Loucy (cell line): ENCODE data around the gene DNAH17.

Experiments used
- H2AFZ ChIP-seq: fragments of 200-600 bp; sonication (generic); 2 replicates; pipeline ENCODE4 v1.6.0; 2016; ENCODE audit warnings: antibody characterized with exemption, mild to moderate bottlenecking, low read length, moderate library complexity
- H3F3A ChIP-seq: fragments of 200-600 bp; 2 replicates; pipeline ENCODE4 v1.6.0; 2016; ENCODE audit warnings: antibody characterized with exemption, low read depth, mild to moderate bottlenecking
- H3K27me3 ChIP-seq: fragments of 200-600 bp; sonication (generic); 2 replicates; pipeline ENCODE4 v1.6.1; 2014; ENCODE audit warnings: low read length, mild to moderate bottlenecking; ENCODE audit not compliant: insufficient read depth, poor library complexity, severe bottlenecking
- H3K36me3 ChIP-seq: fragments of 200-600 bp; sonication (generic); 2 replicates; pipeline ENCODE4 v1.6.1; 2016; ENCODE audit warnings: low read length; ENCODE audit not compliant: insufficient read depth
- H3K4me1 ChIP-seq: fragments of 200-600 bp; sonication (generic); 2 replicates; pipeline ENCODE4 v1.5.1; 2014; ENCODE audit warnings: low read length, mild to moderate bottlenecking; ENCODE audit not compliant: insufficient read depth, poor library complexity, severe bottlenecking
- H3K4me2 ChIP-seq: fragments of 200-600 bp; sonication (generic); 2 replicates; pipeline ENCODE4 v1.6.0; 2014; ENCODE audit warnings: antibody characterized with exemption, low read length, low read depth, mild to moderate bottlenecking; ENCODE audit not compliant: poor library complexity, severe bottlenecking
- H3K4me3 ChIP-seq: fragments of 200-600 bp; sonication (generic); 2 replicates; pipeline ENCODE4 v1.5.1; 2014; ENCODE audit warnings: low read length, mild to moderate bottlenecking, mixed read lengths; ENCODE audit not compliant: poor library complexity, severe bottlenecking
- H3K79me2 ChIP-seq: fragments of 200-600 bp; sonication (generic); 2 replicates; pipeline ENCODE4 v1.6.1; 2014; ENCODE audit warnings: low read length; ENCODE audit not compliant: insufficient read depth
- H3K9ac ChIP-seq: fragments of 200-600 bp; sonication (generic); 2 replicates; pipeline ENCODE4 v1.6.0; 2014; ENCODE audit warnings: mild to moderate bottlenecking, low read depth, low read length, moderate library complexity; ENCODE audit not compliant: poor library complexity, severe bottlenecking
- H3K9me2 ChIP-seq: fragments of 200-600 bp; sonication (generic); replicated peaks from 2 replicates; pipeline ENCODE4 v1.6.1; 2016; ENCODE audit warnings: low read depth, low read length, mixed read lengths
- H3K9me3 ChIP-seq: fragments of 200-600 bp; sonication (generic); 2 replicates; pipeline ENCODE4 v1.6.1; 2014; ENCODE audit warnings: mild to moderate bottlenecking, antibody characterized with exemption, low read length, low read depth; ENCODE audit not compliant: insufficient read depth
- H4K20me1 ChIP-seq: fragments of 200-600 bp; sonication (generic); 2 replicates; pipeline ENCODE4 v1.6.0; 2014; ENCODE audit warnings: antibody characterized with exemption, low read length, mild to moderate bottlenecking; ENCODE audit not compliant: insufficient read depth, poor library complexity, severe bottlenecking
- EZH2phosphoT487 ChIP-seq: fragments of 200-600 bp; IDR thresholded peaks from 2 replicates; pipeline ENCODE4 v1.6.1; 2018; ENCODE audit warnings: antibody characterized with exemption, mild to moderate bottlenecking, moderate library complexity, borderline replicate concordance
- TF ChIP-seq, protein P1 (sequence below): fragments of 200-600 bp; sonication (generic); conservative IDR thresholded peaks from 2 replicates; pipeline ENCODE4 v1.5.1; 2014; ENCODE audit warnings: mild to moderate bottlenecking, antibody characterized with exemption, low read length

Gene DNAH17

DNA sequence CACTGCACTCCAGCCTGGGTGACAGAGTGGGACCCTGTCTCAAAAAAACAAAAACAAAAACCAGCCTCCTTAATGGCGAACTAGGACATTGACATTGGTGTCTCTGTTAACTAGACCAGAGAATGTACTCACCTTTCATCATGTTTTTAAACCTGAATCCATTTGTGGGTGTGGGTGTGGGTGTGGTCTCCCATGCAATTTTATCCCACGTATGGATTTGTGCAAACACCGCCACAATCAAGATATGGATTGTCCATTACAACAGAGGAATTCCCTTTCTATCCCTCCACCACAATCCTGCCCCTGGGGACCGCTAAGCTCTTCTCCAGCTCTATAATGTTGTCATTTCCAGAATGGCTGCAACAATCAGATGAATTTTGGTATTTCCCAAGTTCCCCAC lies 49.9 kb downstream of the DNAH17 start:
- no peak for TF ChIP-seq EZH2phosphoT487
- TF ChIP-seq, protein P1, sequence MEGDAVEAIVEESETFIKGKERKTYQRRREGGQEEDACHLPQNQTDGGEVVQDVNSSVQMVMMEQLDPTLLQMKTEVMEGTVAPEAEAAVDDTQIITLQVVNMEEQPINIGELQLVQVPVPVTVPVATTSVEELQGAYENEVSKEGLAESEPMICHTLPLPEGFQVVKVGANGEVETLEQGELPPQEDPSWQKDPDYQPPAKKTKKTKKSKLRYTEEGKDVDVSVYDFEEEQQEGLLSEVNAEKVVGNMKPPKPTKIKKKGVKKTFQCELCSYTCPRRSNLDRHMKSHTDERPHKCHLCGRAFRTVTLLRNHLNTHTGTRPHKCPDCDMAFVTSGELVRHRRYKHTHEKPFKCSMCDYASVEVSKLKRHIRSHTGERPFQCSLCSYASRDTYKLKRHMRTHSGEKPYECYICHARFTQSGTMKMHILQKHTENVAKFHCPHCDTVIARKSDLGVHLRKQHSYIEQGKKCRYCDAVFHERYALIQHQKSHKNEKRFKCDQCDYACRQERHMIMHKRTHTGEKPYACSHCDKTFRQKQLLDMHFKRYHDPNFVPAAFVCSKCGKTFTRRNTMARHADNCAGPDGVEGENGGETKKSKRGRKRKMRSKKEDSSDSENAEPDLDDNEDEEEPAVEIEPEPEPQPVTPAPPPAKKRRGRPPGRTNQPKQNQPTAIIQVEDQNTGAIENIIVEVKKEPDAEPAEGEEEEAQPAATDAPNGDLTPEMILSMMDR, result no peak
- Histone ChIP-seq H3K4me3 (no peak overlapping the region), H2AFZ (no peak overlapping the region), H3K9me3 (no peaks in the 10 kb centered on the region), H3K36me3 (no peaks in the 10 kb centered on the region), H3K27me3 (no peaks in the 10 kb centered on the region), H3K79me2 (no peaks in the 10 kb centered on the region), H4K20me1 (no peaks in the 10 kb centered on the region), H3K4me2 (no peak overlapping the region), H3K4me1 (no peaks in the 10 kb centered on the region), H3K9ac (no peak overlapping the region), H3K9me2 (no peaks in the 10 kb centered on the region), H3F3A (no peaks in the 10 kb centered on the region)

GRCh38 chr17:78526231-78527025 lies 50.8 kb downstream of the DNAH17 start:
- Histone ChIP-seq H3K27me3 (no peaks in the 10 kb centered on the region), H3K4me3 (no peak overlapping the region), H3K4me2 (no peak overlapping the region), H3F3A (no peaks in the 10 kb centered on the region), H2AFZ (no peak overlapping the region), H3K9ac (no peak overlapping the region), H4K20me1 (no peaks in the 10 kb centered on the region), H3K9me2 (no peaks in the 10 kb centered on the region), H3K4me1 (no peaks in the 10 kb centered on the region), H3K36me3 (no peaks in the 10 kb centered on the region), H3K79me2 (no peaks in the 10 kb centered on the region), H3K9me3 (no peaks in the 10 kb centered on the region)
- TF ChIP-seq, protein P1, result no peak
- no peak for TF ChIP-seq EZH2phosphoT487

GRCh38 chr17:78525511-78526160 lies 51.6 kb downstream of the DNAH17 start:
- H4K20me1 ChIP-seq, result no peaks in the 10 kb centered on the region
- no peak overlapping the region for H3K9ac ChIP-seq
- no peaks in the 10 kb centered on the region for H3K9me2 ChIP-seq
- no peaks in the 10 kb centered on the region for H3K27me3 ChIP-seq
- no peaks in the 10 kb centered on the region for H3F3A ChIP-seq
- no peak overlapping the region for H3K4me3 ChIP-seq
- no peak overlapping the region for H3K4me2 ChIP-seq
- no peaks in the 10 kb centered on the region for H3K79me2 ChIP-seq
- no peak overlapping the region for H2AFZ ChIP-seq
- no peaks in the 10 kb centered on the region for H3K4me1 ChIP-seq
- no peak for TF ChIP-seq EZH2phosphoT487
- TF ChIP-seq, protein P1, result no peak
- H3K9me3 ChIP-seq, result no peaks in the 10 kb centered on the region
- no peaks in the 10 kb centered on the region for H3K36me3 ChIP-seq
